Lower lobe of right lung (tissue), 2 donors: Measurements from ENCODE around the gene NEDD4L. TPM values are rescaled to one million over a fixed set of nuclear protein-coding genes. Genes with fewer than 3 reads are reported as not detected.

ENCODE experiments used
- ATAC-seq, 2 donors: fragments of 200-7000 bp; cut with Tn5 transposase; one replicate each; pipeline ENCODE4 v1.9.1; 2020 to 2022; ENCODE audit warnings: mild to moderate bottlenecking in 2 of 2, moderate library complexity in 2 of 2
- DNase-seq: peaks from one replicate; pipeline ENCODE4 v3.0.0-alpha.2; 2020
- H3K27ac ChIP-seq: fragments of 200-600 bp; one replicate; pipeline ENCODE4 v1.8.0; 2022
- H3K27me3 ChIP-seq: fragments of 200-600 bp; one replicate; pipeline ENCODE4 v1.8.0; 2022; ENCODE audit warnings: low read depth
- H3K36me3 ChIP-seq: fragments of 200-600 bp; one replicate; pipeline ENCODE4 v1.8.0; 2022; ENCODE audit warnings: mild to moderate bottlenecking
- H3K4me1 ChIP-seq: fragments of 200-600 bp; one replicate; pipeline ENCODE4 v1.8.0; 2022
- H3K4me3 ChIP-seq: fragments of 200-600 bp; one replicate; pipeline ENCODE4 v1.8.0; 2022; ENCODE audit warnings: mild to moderate bottlenecking
- H3K9me3 ChIP-seq: fragments of 200-600 bp; one replicate; pipeline ENCODE4 v1.8.0; 2022
- CTCF ChIP-seq: fragments of 200-600 bp; IDR thresholded peaks from one replicate; pipeline ENCODE4 v1.8.0; 2022; ENCODE audit warnings: antibody characterized with exemption, mild to moderate bottlenecking
- intact Hi-C: fragments of 100-400 bp; cut with DNase I; formaldehyde crosslinking; loops from one replicate; pipeline ENCODE4 v1.11.0; 2022
- total RNA-seq: library from RNA; stranded (reverse); fragmentation: NEBNext Ultra II Directional; extraction: Animal tissue kit (Norgen Biotek cat#: 25700); gene quantifications from one replicate; pipeline ENCODE4 v1.2.1, GENCODE V29; 2021
- donor health status: DM: no; HTN: yes; CAD: no; lungs with severe emphysema.

NEDD4L gene
- total RNA-seq, 1 donor from 2014 or later = 203 TPM

DNA sequence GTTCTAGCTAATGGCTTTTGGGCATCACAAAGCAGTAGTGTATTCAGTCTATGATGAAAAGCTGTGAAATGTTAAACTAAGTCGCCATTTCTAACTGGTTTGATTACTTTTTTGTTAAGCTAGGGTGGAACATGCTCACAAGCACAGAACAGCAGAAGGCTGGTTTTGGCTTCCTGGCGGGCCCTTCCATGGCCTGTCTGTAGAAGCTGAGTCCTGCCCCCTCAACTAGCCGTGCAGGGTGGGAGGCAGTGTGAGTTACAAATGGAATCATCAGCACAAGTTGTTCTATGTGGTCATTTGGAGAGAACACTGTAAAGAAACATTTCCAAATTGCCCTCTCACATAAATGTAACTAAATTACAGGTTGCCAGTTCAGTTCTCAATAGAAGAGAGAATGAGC lies 294.1 kb downstream of the NEDD4L start:
- intact Hi-C loops = no loop called here

DNA sequence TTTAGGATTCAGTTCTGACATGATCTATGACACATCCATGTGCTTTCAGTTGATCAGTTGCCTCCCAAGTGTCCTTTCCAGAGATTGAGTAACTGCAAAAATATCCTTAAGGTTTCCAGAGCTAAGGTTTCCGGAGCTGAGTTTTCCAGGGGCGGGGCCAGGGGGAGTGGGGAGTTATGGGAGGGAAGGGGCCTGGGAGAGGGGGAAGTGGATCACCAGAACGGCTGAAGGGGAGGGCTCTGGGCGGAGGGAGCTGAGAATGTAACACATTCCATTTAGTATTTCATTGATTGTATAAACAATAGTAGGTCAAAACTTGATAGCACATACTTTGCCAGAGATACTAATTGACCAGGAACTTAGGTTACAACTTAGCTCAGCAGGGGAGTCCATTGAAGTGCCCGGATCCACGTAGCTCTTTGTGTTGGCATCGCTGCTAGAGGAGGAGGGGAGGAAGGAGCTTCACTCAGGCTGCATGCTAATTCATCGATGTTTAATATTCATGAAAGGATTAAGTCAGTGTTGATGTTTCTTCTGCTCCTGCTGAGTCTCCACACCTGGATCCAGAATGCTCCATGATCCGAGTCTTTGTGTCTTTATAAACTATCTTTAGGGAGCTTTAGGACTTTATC lies 295.1 kb downstream of the NEDD4L start:
- no peak for TF ChIP-seq CTCF
- peaks cover 17% of the 10 kb centered on the region for H3K4me1 ChIP-seq
- peaks cover 66% of the 10 kb centered on the region for H3K36me3 ChIP-seq
- no peak overlapping the region for H3K4me3 ChIP-seq
- no peaks in the 10 kb centered on the region for H3K27me3 ChIP-seq
- DNase-seq (no peak), ATAC-seq (no peak)
- no peak overlapping the region for H3K27ac ChIP-seq
- H3K9me3 ChIP-seq = no peaks in the 10 kb centered on the region
- intact Hi-C loops = no loop called here

More for the DNA sequence above, 294.1 kb downstream of the NEDD4L start:
- H3K4me3 ChIP-seq = no peak overlapping the region
- H3K27ac ChIP-seq = no peak overlapping the region
- TF ChIP-seq CTCF = no peak
- no peaks in the 10 kb centered on the region for H3K27me3 ChIP-seq
- peaks cover 17% of the 10 kb centered on the region for H3K4me1 ChIP-seq
- peaks cover 66% of the 10 kb centered on the region for H3K36me3 ChIP-seq
- ATAC-seq (no peak), DNase-seq (no peak)
- H3K9me3 ChIP-seq = no peaks in the 10 kb centered on the region

DNA sequence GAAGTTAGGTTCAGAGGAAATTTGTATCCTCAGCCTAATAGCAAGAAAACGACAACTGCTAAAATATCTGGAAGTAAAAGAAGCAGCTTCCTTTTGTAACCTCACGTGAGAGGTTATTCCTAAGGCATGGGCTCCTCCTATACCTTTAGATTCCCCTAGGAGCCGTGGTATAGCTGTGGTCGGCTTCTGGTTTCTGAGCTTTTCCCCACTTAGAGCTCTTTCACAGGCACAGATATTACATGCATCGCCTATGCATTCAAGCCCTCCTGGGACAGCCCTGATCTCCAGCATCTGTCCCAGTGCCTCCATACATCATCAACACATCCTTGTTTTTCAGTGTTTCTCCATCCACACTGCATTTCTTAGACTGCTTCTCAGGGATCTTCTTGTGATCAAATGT lies 295.9 kb downstream of the NEDD4L start:
- no peak overlapping the region for H3K27ac ChIP-seq
- H3K36me3 ChIP-seq = peaks cover 63% of the 10 kb centered on the region
- H3K4me3 ChIP-seq = no peak overlapping the region
- no peaks in the 10 kb centered on the region for H3K9me3 ChIP-seq
- DNase-seq = no peak
- no peak for ATAC-seq
- TF ChIP-seq CTCF = no peak
- intact Hi-C loops = no loop called here
- H3K27me3 ChIP-seq = no peaks in the 10 kb centered on the region
- peaks cover 17% of the 10 kb centered on the region for H3K4me1 ChIP-seq

- no peak for ATAC-seq
- Histone ChIP-seq H3K4me3 (no peak overlapping the region), H3K9me3 (no peaks in the 10 kb centered on the region), H3K4me1 (peaks cover 17% of the 10 kb centered on the region), H3K27ac (no peak overlapping the region), H3K27me3 (no peaks in the 10 kb centered on the region), H3K36me3 (peaks cover 56% of the 10 kb centered on the region)
- no peak for TF ChIP-seq CTCF
- intact Hi-C loops = no loop called here
- no peak for DNase-seq
These were observed 297.9 kb downstream of the NEDD4L start for GRCh38 chr18:58341916-58342315.

- ATAC-seq (no peak), DNase-seq (no peak)
- Histone ChIP-seq H3K27me3 (no peaks in the 10 kb centered on the region), H3K4me3 (no peak overlapping the region), H3K4me1 (no peaks in the 10 kb centered on the region), H3K27ac (no peak overlapping the region), H3K36me3 (peaks cover 54% of the 10 kb centered on the region), H3K9me3 (no peaks in the 10 kb centered on the region)
- no peak for TF ChIP-seq CTCF
- intact Hi-C loops = no loop called here
These were observed 300.1 kb downstream of the NEDD4L start for GRCh38 chr18:58344080-58344670.
